ENCODE results near the gene NCEH1.
"Not testable (repeated sequence)": the region's sequence is repeated elsewhere in the genome, so short reads cannot be mapped to it uniquely, and the experiment has no call there.

NCEH1 gene

DNA sequence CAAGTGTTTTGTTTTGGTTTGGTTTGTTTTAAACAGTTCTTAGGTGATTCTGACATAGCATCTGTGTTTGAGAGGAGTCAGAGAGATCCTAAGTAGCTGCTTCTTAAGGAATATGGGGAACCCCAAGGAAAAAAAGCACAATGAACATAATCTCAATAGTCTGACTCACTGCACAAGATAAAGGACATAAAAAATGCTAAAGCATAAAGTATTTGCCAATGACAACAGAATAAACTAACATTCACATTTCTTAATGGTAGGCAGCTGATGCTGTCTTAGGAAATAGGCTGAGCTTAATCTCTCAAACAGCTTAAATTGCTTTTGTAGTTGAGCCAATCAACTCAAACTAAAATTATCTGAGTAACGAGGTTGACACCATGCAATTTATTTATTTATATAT, 2.9 kb downstream of the NCEH1 start:
- peak; percentile 61 for DNase-seq (ENCODE audit: low read depth)

DNA sequence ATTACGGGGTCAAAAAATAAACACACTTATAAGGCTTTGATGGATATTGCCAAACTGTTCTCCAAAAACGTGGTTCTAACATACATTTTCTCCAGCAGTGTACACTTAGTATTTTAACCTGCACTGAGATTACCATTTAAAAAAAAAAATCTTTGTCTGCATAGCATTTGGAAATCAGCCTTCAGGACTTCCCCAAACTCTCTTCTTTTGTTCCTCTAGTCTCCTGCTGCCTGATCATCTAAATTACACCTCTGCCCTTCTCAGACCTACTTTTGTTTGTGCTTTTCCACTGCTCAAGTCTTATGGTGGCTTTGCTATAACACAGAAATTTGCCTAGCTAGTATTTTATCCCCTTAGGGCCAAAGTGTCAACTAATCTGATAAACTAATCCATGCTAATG, 3.8 kb downstream of the NCEH1 start:
- no peak for DNase-seq (ENCODE audit: low read depth)

DNA sequence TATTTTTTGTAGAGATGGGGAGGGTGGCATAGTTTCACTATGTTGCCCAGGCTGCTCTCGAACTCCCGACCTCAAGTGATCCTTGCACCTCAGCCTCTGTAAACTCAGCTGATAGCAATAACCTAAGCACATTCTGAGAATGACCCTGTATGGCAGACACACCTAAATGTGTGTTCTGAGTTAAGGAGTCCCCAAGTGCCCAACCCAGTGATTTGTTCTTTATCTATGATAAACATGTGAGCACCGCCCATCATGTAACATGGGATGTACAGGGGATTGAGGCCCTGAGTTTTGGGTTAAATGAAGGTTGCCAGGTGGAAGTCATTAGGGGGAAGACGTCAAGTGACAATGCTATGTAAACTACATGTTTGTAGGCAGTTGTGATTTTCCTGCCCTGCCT, 5.7 kb downstream of the NCEH1 start:
- DNase-seq (ENCODE audit: low read depth): no peak

DNA sequence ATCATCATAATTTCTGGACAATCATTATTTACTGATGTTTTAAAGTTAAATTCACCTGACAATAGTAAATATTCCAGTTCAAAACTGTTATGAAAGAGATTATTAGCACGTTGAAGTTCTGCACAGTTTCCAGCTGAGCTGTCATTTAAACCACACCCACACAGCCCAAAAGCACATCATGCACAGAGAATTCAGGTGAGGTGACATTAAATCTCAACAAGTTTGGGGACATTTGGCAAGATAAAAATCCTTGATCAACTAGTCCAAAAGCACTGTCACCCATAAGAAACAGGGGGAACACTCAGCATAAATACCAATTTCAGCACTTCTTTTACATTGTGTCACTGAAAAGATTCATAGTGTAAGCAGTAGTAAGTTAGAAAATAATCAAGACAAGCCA, 6.9 kb downstream of the NCEH1 start:
- DNase-seq (ENCODE audit: low read depth): no peak

DNA sequence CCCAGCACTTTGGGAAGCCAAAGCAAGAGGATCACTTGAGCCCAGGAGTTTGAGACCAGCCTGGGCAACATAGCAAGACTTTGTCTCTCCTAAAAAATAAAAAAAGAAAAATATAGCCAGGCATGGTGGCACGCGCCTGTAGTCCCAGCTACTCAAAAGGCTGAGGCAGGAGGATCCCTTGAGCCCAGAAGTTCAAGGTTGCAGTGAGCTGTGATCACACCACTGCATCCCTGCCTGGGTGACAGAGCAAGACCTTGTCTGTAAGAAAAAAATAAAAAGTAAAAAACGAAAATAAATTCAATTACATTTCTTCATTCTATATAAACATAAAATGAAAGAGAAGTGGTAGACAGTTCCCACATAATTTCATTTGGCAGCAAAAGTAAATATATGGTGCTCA, 8.1 kb downstream of the NCEH1 start:
- DNase-seq (ENCODE audit: low read depth): not testable (repeated sequence)

DNA sequence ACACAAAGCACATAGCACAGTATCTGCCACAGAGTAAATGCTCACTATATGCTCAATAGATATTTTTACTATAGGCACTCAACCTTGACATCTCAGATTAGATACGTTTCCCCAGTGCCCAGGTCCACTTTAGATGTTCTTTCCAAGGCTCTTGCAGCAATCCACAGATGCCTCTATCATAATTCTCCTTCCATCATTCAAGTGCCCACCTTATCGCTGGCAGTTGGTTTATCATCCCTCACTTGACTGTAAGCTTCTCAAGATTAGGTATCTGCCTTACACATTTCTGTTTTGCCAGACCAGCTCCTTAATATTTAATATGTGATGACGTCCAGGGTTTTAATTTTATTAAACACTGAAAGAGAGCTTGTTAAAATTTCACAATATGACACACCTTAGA, 8.6 kb downstream of the NCEH1 start:
- no peak for DNase-seq (ENCODE audit: low read depth)

DNA sequence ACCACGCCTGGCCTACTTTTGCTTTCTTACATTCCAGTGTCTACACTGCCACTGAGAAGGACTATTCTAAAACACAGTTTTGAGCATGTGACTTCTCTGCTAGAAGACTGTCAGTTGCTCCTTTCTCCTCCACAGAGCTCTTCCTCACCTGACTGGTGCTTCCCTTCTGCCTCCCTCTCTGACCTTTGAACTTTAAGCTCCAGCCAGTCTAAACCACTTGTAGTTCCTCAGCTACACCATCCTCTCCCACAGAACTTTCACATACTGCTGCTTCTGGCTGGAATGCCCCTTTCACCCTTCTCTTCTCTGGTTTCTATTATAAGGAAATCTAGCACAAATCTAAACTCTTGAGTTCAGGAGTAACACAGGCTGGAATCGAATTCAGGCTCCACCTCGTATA, 9.1 kb downstream of the NCEH1 start:
- DNase-seq (ENCODE audit: low read depth): no peak

DNA sequence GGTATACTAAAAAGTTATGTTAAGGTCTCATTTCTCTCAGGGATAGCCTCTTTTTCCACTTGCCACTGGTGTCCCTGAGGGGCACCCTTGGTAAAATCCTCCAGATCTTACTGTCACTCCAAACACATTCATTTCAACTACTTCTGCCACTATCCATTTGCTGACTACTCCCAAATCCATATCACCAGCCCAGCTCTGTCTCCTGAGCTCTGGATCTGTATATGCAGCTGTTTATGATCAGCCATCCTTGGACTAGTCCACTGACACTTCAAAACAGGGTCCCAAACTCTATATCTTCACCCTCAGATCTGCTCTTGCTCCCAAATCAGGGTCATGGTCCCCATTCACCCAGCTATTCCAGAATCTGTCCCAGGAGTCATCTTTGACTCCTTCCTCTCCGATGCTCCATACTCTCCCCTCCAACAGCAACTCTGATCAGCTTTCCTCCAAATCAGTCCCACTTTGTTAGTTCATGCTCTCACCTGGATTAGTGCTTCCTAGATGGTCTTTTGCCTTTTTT, 9.9 kb downstream of the NCEH1 start:
- DNase-seq (ENCODE audit: low read depth): no peak

DNA sequence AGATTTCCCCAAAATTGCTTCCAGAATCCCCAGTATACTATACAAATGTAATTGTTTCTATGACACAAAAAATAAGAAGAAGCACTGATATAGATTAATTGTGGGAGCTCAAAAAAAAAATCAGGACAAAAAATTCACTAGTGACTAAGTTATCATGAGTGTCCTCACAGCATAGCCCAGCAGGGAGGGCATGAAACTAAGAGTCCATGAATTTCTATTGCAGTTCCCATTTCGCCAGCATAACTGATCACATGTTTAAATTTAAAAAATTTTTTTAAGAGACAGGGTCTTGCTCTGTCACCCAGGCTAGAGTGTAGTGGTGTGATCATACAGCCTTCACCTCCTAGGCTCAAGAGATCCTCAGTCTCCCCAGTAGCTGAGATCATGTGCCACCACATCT, 10.6 kb downstream of the NCEH1 start:
- DNase-seq (ENCODE audit: low read depth): no peak

DNA sequence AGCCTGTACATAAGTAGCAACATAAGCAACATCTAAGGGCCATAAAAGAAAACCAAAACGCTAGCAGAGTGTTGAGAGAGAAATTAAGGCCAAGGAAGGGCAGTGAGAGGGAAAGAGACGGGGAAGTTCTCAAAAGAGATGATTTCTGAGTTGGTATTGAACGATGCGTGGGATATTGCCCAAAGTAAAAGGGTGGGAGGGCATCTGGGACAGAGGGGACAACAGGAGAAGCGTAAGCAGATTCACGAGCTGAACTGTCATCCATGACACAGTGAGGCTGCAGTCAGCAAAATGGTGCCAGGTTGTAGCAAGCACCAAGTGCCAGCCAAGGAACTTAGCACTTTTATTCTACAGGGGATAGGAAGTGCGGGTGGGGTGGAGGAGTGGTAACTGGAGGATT, 11.8 kb downstream of the NCEH1 start:
- no peak for DNase-seq (ENCODE audit: low read depth)

DNA sequence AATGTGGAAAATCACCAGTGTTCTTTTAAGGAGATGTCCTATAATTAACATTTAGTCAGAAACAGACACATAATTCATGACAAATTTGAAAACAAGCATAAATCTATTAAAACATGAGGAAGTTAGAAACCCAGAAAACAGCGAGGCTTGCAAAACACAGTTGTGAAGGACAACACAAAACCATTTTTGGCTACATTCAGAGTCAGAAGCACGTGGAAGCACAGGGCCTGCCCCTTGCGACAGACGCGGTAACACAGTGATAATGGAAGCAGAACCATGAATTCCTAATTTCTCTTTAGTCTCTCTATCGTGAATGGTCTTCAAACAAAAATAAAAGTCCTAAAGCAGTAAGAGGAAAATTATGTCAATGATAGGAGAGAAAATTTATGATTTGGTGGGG, 12.2 kb downstream of the NCEH1 start:
- no peak for DNase-seq (ENCODE audit: low read depth)

DNA sequence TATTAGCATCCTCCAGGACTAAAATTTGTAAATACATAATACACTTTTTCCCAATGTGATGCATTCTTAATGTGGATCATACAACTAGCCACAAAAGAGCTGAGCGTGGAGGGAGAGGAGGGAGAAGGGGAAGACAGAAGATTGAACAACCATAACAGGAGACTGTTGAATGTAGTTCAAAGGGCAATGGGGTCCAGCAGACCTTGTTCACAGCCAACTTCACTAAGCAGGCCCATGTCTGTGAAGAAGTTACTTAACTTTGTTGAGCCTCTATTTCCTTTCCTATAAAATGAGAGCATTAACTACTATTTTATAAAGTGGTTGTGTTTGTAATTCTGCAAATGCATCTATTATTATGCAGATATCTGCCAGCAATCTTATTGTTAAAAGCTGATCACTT, 13.3 kb downstream of the NCEH1 start:
- DNase-seq (ENCODE audit: low read depth): no peak

DNA sequence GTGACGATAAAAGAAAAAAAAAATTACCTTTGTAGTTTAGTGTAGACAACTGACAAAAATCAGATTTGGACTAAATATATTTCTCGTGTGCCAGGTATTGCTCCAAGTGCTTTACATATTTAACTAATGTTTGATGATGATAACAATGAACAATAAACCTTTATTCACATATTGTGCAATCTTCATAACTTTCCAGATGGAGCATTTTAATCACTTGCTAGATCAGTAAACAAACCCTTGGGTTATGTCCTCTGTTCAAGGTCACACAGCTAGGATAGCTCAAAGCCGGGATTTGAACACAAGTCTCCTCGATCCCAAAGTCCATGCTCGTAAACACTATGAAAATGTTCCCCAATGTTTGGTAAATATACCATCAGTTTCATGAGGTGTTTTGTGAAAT, 14.5 kb downstream of the NCEH1 start:
- DNase-seq (ENCODE audit: low read depth): no peak

DNA sequence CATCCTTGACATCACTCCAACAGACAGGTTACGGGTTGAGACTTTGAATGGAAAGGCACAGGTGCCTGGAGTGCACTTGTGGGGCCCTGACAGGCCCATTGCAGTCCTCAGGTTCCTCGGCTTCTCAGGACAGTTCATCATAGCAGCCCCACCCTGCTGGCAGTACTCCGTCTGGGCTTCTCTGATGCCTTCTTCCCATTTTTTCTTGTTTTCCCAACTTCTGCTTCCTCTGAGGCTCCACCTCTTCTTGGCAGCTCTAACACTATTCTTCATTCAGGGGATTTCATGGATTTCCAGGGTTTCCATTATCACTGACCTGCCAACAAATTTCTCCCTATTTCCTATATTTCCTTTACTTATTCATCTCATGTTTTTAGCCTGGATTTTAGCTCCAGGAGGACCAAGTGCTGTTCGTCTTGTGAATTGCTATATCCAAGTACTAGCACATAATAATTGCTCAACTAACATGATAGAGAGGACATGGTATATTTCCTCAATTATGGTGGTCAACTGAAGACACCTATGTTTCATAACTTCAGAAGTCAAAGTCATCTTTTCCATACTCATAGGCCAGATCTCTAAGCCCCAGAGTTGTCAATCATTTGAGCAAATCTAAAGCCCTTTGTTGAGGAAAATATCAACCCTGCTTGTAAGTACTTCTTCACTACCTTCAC, 16.2 kb downstream of the NCEH1 start:
- no peak for DNase-seq (ENCODE audit: low read depth)

DNA sequence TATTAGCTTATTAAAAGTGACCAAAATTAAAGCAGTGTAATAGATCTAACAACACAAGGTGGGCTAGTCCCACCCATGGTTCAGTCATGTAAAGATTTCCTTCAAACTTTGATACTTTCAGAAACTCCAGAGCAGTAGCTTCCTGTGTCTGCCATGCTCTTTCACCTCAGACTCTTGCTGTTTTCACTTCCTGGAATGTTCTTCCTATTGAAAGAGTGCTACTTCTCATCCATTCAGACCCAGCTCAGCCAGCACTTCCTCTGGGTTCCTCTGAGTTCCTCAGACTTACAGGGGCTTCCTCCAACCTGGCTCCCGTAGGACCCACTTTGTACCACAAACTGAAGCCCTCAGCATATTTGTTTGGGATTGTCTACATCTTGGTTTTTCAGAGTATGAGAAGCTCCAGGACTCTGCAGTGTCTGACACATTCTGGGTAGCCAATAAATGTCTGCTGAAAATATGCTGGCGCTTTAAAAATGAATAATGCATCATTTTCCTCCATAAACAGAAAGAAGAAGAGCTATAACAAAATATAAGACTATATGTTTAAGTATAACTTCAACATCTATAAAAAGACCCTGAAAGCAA, 18.0 kb downstream of the NCEH1 start:
- DNase-seq (ENCODE audit: low read depth): no peak

DNA sequence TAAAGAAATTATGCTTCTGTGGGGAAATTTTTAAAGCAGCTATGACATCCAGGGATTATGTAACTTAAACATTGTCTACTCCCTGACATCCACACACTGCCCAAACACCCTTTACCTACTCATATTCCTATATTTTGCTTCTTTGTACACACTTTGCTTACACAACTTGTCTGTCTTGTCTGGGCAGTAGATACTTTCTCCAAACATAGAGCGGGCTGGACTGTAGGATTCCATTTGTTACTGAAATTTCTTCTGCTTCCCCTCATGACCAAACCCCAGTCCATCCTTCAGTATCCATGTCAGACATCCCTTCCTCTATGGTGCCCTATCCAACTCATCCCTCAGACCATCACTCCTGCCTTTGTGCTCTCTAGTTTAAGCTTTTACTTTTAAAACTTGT, 19.9 kb downstream of the NCEH1 start:
- no peak for DNase-seq (ENCODE audit: low read depth)

DNA sequence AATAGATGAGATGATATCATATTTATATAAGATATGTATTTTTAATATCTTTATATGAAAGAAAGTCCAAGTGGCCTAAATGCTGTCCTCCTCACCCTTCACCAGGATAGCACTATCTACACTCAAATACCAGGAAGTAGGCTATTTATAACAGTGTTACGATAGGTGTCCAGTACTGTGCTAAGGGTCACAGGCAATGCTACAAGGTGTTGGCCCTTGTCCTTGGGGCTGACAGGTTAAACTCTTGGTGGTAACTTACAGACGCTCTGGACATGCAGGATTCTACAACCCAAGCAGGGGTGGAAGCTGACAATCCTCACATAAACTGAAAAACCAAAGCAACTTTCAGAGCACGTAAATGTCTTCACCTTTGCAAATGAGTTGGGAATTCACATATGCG, 22.3 kb downstream of the NCEH1 start:
- no peak for DNase-seq (ENCODE audit: low read depth)

DNA sequence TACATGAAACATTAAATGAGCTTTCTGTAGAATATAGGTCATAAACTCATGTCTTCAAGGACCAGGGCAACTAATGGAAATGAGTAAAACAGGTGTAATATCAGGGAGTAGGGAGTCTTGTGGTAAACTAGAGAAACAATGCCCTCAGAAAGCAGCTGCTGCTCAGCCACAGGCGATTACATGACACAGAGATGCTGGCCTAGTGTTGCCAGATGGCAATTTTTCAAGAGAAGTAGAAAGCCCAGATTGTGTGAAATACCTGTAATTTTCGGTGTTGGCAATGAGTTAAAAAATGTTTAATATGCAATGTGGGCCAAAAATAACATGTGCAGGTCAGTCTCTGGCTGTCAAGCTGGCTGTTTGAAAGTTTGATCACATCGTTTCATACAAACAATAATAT, 23.4 kb downstream of the NCEH1 start:
- DNase-seq (ENCODE audit: low read depth): no peak

DNA sequence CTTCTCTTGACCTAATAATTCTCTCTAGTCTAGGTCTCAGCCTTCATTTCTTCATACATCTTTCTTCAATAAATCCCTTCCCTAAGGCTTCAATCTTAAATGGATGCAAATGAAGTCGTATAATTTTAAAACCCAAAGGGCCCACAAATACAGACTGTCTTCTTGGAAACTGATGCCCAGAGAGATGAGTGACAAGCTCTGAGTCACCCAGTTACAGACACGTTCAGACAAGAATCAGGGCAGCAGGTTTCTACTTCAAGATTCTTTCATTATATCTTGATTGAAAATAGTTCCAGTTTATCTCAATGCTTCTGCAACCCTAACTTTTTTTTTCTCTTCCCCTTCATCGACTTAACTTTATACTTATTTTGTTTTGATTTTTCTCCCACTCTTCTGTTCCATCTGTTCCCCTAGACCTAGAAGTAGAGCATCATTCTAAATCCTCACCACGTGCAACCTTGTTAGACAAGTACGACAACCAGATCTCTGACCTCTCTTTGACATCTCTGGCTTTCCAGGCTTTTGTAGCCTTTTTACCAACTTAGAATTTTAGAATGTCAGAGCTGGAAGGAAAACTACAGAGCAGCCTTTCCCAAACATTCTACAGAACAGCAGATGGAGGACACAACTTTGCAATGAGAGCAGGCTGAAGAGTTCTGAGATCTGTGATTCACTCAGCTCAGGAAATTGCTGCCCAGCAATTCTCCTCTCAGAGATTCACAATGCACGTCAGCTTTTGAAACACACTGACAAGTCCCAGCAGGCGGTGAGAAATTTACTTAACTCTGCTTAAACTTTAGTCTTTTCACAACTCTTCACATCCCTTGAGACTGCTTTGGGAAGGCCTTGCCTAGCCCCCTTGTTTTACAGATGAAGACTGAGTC, 25.3 kb downstream of the NCEH1 start:
- DNase-seq (ENCODE audit: low read depth): no peak

DNA sequence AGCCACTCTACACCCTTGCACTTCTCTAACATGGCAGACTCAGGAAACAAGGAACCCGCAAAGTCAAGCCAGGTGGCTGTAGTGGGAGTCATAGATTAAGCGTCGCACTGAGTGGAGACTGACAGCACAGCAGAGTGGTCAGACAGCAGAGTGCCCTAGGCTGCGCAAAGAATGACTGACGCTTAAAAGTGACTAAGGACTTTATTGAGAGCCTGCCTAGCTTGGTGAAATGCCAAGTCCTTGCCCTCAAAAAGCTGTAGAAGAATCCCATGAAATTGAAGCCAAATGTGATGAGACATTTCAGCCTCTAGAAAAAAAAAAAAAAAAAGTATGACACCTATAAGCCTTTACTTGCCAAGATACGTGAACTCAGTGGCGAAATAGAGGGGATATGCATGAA, 30.2 kb downstream of the NCEH1 start:
- peak; percentile 59 for DNase-seq (ENCODE audit: low read depth)

DNA sequence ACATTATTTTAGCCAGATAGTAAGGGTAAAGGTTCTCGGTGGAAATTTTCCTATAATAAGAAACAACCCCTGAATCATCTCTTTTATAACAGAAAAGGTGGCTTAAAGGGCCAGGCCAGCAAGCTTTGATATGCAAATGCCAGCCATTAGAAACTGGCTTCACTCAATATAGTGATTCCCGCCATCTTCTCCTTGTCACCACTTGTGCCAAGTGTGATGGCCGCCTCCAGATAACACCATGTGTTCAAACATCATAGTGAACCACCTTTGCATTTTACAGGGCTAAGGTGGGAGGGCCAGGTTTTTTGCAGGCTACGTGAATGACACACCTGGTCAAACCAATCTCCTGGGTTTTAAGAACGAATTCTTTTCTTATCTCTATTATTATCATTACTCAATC, 31.3 kb downstream of the NCEH1 start:
- no peak for DNase-seq (ENCODE audit: low read depth)

DNA sequence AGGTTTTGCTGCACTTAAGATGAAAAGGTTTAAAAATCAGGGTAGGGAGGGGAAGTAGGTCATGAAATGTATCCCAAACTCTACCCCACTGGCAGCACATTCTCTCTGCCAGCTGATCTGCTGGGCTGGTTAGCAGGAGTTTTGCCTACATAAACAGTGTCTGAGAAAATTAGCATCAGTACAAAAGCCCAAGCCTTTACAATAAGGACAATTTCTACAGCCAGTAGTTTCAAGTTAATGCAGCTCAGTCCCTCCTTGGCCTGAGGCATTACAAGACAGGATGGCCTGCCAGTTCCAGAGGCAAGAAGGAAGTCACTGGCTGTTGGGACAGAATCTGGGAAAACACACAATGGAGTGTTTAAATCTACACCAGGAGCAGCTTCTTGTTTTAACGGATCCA, 32.8 kb downstream of the NCEH1 start:
- DNase-seq (ENCODE audit: low read depth): no peak
